Mesenchymal stem cell (in vitro differentiated cells and primary cell): ENCODE data around the gene AFF4.
A peak's percentile ranks its signal among the peaks of the same experiment; 100 is the strongest.

Source experiments
- DNase-seq: peaks from one replicate; pipeline ENCODE4 v3.0.0-alpha.2; 2013
- H2AFZ ChIP-seq: one replicate; pipeline ENCODE4 v1.6.1; 2013; ENCODE audit warnings: low read depth, mild to moderate bottlenecking, control low read depth, inconsistent platforms, low read length, moderate library complexity
- H2AK5ac ChIP-seq: 2 replicates; pipeline ENCODE4 v1.6.1; 2013; ENCODE audit warnings: low read length, moderate library complexity, mild to moderate bottlenecking, inconsistent platforms; ENCODE audit not compliant: severe bottlenecking
- H2BK120ac ChIP-seq: one replicate; pipeline ENCODE4 v1.6.1; 2013; ENCODE audit warnings: low read depth, mild to moderate bottlenecking, inconsistent platforms, low read length, moderate library complexity
- H2BK12ac ChIP-seq, 2 experiments: one replicate each; pipeline ENCODE4 v1.6.1; 2013; ENCODE audit warnings: inconsistent platforms in 2 of 2, low read length in 2 of 2, mild to moderate bottlenecking in 2 of 2, moderate library complexity in 2 of 2, control low read depth in 1 of 2
- H2BK15ac ChIP-seq: one replicate; pipeline ENCODE4 v1.6.1; 2013; ENCODE audit warnings: mild to moderate bottlenecking, low read depth, inconsistent platforms; ENCODE audit not compliant: poor library complexity, severe bottlenecking
- H2BK5ac ChIP-seq: 2 replicates; pipeline ENCODE4 v1.6.1; 2013; ENCODE audit warnings: low read depth, mild to moderate bottlenecking, low read length, control low read depth, inconsistent platforms; ENCODE audit not compliant: poor library complexity, severe bottlenecking
- H3K14ac ChIP-seq, 2 experiments: one replicate each; pipeline ENCODE4 v1.6.1; 2013; ENCODE audit warnings: inconsistent platforms in 2 of 2, low read length in 2 of 2, control low read depth in 1 of 2, mild to moderate bottlenecking in 1 of 2, moderate library complexity in 1 of 2
- H3K18ac ChIP-seq, 2 experiments: one replicate each; pipeline ENCODE4 v1.6.1; 2013; ENCODE audit warnings: inconsistent platforms in 2 of 2, low read length in 2 of 2, control low read depth in 1 of 2, low read depth in 1 of 2, mild to moderate bottlenecking in 1 of 2
- H3K23ac ChIP-seq, 2 experiments: one replicate each; pipeline ENCODE4 v1.6.1; 2013; ENCODE audit warnings: inconsistent platforms in 2 of 2, low read length in 2 of 2, mild to moderate bottlenecking in 2 of 2, moderate library complexity in 2 of 2, control low read depth in 1 of 2
- H3K27ac ChIP-seq: 2 replicates; pipeline ENCODE4 v1.5.1; 2013; ENCODE audit warnings: mild to moderate bottlenecking, moderate library complexity, low read length, control low read depth, inconsistent platforms; ENCODE audit not compliant: poor library complexity, severe bottlenecking
- H3K27me3 ChIP-seq, 2 experiments: 2 replicates each; pipeline versions ENCODE4 v1.6.1 to v1.7.0; 2013; ENCODE audit warnings: low read length in 2 of 2, mild to moderate bottlenecking in 2 of 2, moderate library complexity in 2 of 2, control low read depth in 1 of 2, inconsistent platforms in 1 of 2; ENCODE audit not compliant: control insufficient read depth in 1 of 2, insufficient read depth in 1 of 2
- H3K36me3 ChIP-seq, 2 experiments: 2 replicates each; pipeline versions ENCODE4 v1.6.1 to v1.7.0; 2013; ENCODE audit warnings: low read length in 2 of 2, control low read depth in 1 of 2, inconsistent platforms in 1 of 2, low read depth in 1 of 2, mild to moderate bottlenecking in 1 of 2; ENCODE audit not compliant: insufficient read depth in 2 of 2, control insufficient read depth in 1 of 2
- H3K4ac ChIP-seq, 2 experiments: one replicate each; pipeline ENCODE4 v1.6.1; 2013; ENCODE audit warnings: inconsistent platforms in 2 of 2, low read length in 2 of 2, mild to moderate bottlenecking in 2 of 2, moderate library complexity in 2 of 2, control low read depth in 1 of 2, low read depth in 1 of 2
- H3K4me1 ChIP-seq: 2 replicates; pipeline ENCODE4 v1.6.1; 2013; ENCODE audit warnings: low read depth, low read length, control low read depth; ENCODE audit not compliant: control insufficient read depth, insufficient read depth
- H3K4me2 ChIP-seq: 2 replicates; pipeline ENCODE4 v1.6.1; 2013; ENCODE audit warnings: low read length, mild to moderate bottlenecking, inconsistent platforms; ENCODE audit not compliant: poor library complexity, severe bottlenecking
- H3K4me3 ChIP-seq, 2 experiments: 2 replicates each; pipeline versions ENCODE4 v1.5.1 to v1.7.0; 2013; ENCODE audit warnings: low read length in 2 of 2, mild to moderate bottlenecking in 2 of 2, control low read depth in 1 of 2, low read depth in 1 of 2; ENCODE audit not compliant: insufficient read depth in 1 of 2
- H3K79me1 ChIP-seq: replicated peaks from 2 replicates; pipeline ENCODE4 v1.6.1; 2013; ENCODE audit warnings: mild to moderate bottlenecking, control low read depth, low read length, inconsistent platforms; ENCODE audit not compliant: poor library complexity, severe bottlenecking
- H3K9ac ChIP-seq: 2 replicates; pipeline ENCODE4 v1.7.0; 2013; ENCODE audit warnings: mild to moderate bottlenecking, low read length, moderate library complexity
- H3K9me3 ChIP-seq: 2 replicates; pipeline ENCODE4 v1.7.0; 2013; ENCODE audit warnings: mild to moderate bottlenecking, low read length; ENCODE audit not compliant: control insufficient read depth
- H4K8ac ChIP-seq: one replicate; pipeline ENCODE4 v1.6.1; 2013; ENCODE audit warnings: inconsistent platforms, mild to moderate bottlenecking, low read length, moderate library complexity
- H4K91ac ChIP-seq: one replicate; pipeline ENCODE4 v1.6.1; 2013; ENCODE audit warnings: mild to moderate bottlenecking, low read length, inconsistent platforms
- WGBS: methylation state at CpG from one replicate; pipeline ENCODE4 v1.1.7; 2013; ENCODE audit warnings: mixed read lengths; 5-methylcytosine and 5-hydroxymethylcytosine counted together

The AFF4 gene

GRCh38 chr5:132901730-132902129 is 61.7 kb downstream of the AFF4 start:
- Histone ChIP-seq H3K36me3 (peaks cover 20 to 80% of the 10 kb centered on the region in 2 experiments), H4K91ac (no peak overlapping the region), H2BK12ac (no peak overlapping the region), H3K23ac (no peak overlapping the region), H3K27me3 (no peaks in the 10 kb centered on the region), H3K9ac (no peak overlapping the region), H3K4me3 (no peak overlapping the region), H3K4me2 (no peak overlapping the region), H3K4ac (no peak overlapping the region), H3K9me3 (no peaks in the 10 kb centered on the region), H2AFZ (no peak overlapping the region), H2BK120ac (no peak overlapping the region), H3K4me1 (no peaks in the 10 kb centered on the region), H3K79me1 (peaks cover 10% of the 10 kb centered on the region), H2BK5ac (no peak overlapping the region), H2AK5ac (no peak overlapping the region), H3K14ac (no peak overlapping the region), H3K27ac (no peak overlapping the region), H4K8ac (no peak overlapping the region), H3K18ac (no peak overlapping the region), H2BK15ac (no peak overlapping the region)
- 84% methylated on average over 3 of the region's 3 CpGs for WGBS
- no peak for DNase-seq

GRCh38 chr5:132901036-132901435 is 62.4 kb downstream of the AFF4 start:
- Histone ChIP-seq H3K23ac (no peak overlapping the region), H3K18ac (no peak overlapping the region), H3K27ac (no peak overlapping the region), H3K27me3 (no peaks in the 10 kb centered on the region), H2BK120ac (no peak overlapping the region), H2AK5ac (no peak overlapping the region), H2BK5ac (no peak overlapping the region), H3K36me3 (peaks cover 22 to 80% of the 10 kb centered on the region in 2 experiments), H3K4me2 (no peak overlapping the region), H3K9me3 (no peaks in the 10 kb centered on the region), H2AFZ (no peak overlapping the region), H3K4ac (no peak overlapping the region), H2BK12ac (no peak overlapping the region), H3K4me3 (no peak overlapping the region), H3K9ac (no peak overlapping the region), H2BK15ac (no peak overlapping the region), H3K79me1 (peaks cover 12% of the 10 kb centered on the region), H3K4me1 (no peaks in the 10 kb centered on the region), H3K14ac (no peak overlapping the region), H4K8ac (no peak overlapping the region), H4K91ac (no peak overlapping the region)
- 93% methylated on average over 2 of the region's 4 CpGs for WGBS
- no peak for DNase-seq

DNA sequence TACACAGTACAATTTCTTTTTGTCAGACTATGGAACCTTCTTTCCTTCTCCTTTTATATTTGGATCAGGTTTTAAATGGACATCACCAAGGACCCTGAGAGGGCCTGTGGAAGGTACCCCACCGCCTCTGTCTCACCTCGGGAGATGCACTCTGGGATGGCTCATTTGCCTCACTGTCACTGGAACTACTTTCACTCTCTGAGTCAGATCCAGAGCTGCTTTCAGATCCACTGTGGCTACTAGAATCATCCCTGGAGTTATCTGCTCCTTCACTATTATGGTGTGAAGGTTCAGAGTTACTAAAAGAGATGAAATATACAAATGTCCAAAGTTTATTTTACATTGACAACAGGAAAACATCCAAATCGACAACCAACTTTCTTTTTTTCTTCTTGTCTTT is 65.3 kb downstream of the AFF4 start:
- Histone ChIP-seq H3K4me1 (no peaks in the 10 kb centered on the region), H4K91ac (no peak overlapping the region), H3K36me3 (peaks cover 24 to 89% of the 10 kb centered on the region in 2 experiments), H2BK15ac (no peak overlapping the region), H3K4me3 (no peak overlapping the region), H3K18ac (no peak overlapping the region), H2BK5ac (no peak overlapping the region), H2AFZ (no peak overlapping the region), H2BK120ac (no peak overlapping the region), H3K4ac (no peak overlapping the region), H2AK5ac (no peak overlapping the region), H3K23ac (no peak overlapping the region), H3K9ac (no peak overlapping the region), H3K14ac (no peak overlapping the region), H4K8ac (no peak overlapping the region), H3K4me2 (no peak overlapping the region), H3K9me3 (no peaks in the 10 kb centered on the region), H3K79me1 (peaks cover 17% of the 10 kb centered on the region), H3K27me3 (no peaks in the 10 kb centered on the region), H3K27ac (no peak overlapping the region), H2BK12ac (no peak overlapping the region)
- DNase-seq = no peak
- 65% methylated on average over 3 of the region's 3 CpGs for WGBS

DNA sequence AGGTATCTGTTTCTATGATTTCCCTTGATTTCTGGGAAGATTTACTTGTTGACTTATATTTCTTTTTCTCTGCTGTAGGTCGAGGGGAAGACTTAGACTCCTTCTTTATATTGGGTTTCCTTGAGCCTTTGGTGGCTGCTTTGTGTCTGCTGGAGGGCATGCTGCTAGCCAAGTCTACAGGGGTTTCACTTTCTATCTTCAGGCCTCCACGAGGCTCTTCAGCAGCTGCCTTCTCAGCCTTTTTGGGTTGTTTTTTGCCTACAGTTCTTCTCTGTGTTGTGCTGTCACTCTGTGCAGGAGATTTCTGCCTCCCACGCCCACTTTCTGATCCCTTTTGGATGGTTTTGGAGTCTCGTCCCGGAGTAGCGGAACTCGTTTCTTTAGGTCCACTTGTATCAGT is 66.7 kb downstream of the AFF4 start:
- H2BK15ac ChIP-seq = no peak overlapping the region
- no peaks in the 10 kb centered on the region for H3K9me3 ChIP-seq
- peak overlapping the region; percentile 11 for H3K9ac ChIP-seq
- H3K4me1 ChIP-seq = no peaks in the 10 kb centered on the region
- no peak overlapping the region for H2BK12ac ChIP-seq
- no peak overlapping the region for H3K23ac ChIP-seq
- H4K91ac ChIP-seq = no peak overlapping the region
- no peak overlapping the region for H3K4me3 ChIP-seq
- H3K27me3 ChIP-seq = no peaks in the 10 kb centered on the region
- no peak for DNase-seq
- no peak overlapping the region for H3K4me2 ChIP-seq
- H3K79me1 ChIP-seq = peaks cover 20% of the 10 kb centered on the region
- no peak overlapping the region for H2BK5ac ChIP-seq
- no peak overlapping the region for H2AFZ ChIP-seq
- no peak overlapping the region for H3K14ac ChIP-seq
- H2BK120ac ChIP-seq = no peak overlapping the region
- no peak overlapping the region for H4K8ac ChIP-seq
- no peak overlapping the region for H3K27ac ChIP-seq
- peaks cover 24 to 90% of the 10 kb centered on the region in 2 experiments for H3K36me3 ChIP-seq
- WGBS = 97% methylated on average over 7 of the region's 7 CpGs
- H2AK5ac ChIP-seq = no peak overlapping the region
- H3K18ac ChIP-seq = no peak overlapping the region
- no peak overlapping the region for H3K4ac ChIP-seq
